HepG2 (cell line): Measurements from ENCODE around the gene DEFB121. TPM values are rescaled to one million over a fixed set of nuclear protein-coding genes. Genes with fewer than 3 reads are reported as not detected.

ENCODE experiments used
- ATAC-seq: fragments of 200-7000 bp; cut with Tn5 transposase; 3 replicates; pipeline ENCODE4 v1.9.1; 2020; ENCODE audit warnings: mild to moderate bottlenecking, moderate library complexity
- BruUV-seq: library from RNA; stranded (reverse); fragments of 400-500 nt; replicated peaks from 2 replicates; lab custom pipeline; 2021; lab: Mats Ljungman, UMichigan
- CTCF ChIA-PET: fragments of 300-600 bp; formaldehyde crosslinking; extraction: SDS; loops from one replicate; lab custom pipeline; 2021; ENCODE audit warnings: low total read pairs, inconsistent platforms, low intra/inter-chr PET ratio; lab: Yijun Ruan, JAX
- POLR2A ChIA-PET: fragments of 350-600 bp; sonication (Branson Sonifier 250); formaldehyde crosslinking; loops from one replicate; lab custom pipeline; 2020; ENCODE audit warnings: antibody characterized with exemption, inconsistent platforms; lab: Yijun Ruan, JAX
- DNase-seq: peaks from one replicate; pipeline ENCODE4 v3.0.0-alpha.2; 2015; ENCODE audit warnings: low spot score
- FAIRE-seq: peaks from 3 replicates; lab custom pipeline; 2011; peaks lifted over from hg19 to GRCh38; lab: Jason Lieb, UNC
- H2AFZ ChIP-seq: one replicate; pipeline ENCODE4 v1.6.1; 2011; ENCODE audit warnings: low read length, inconsistent platforms
- H3K27ac ChIP-seq: fragments of 300-600 bp; 3 replicates; pipeline ENCODE4 v1.8.0; 2011; ENCODE audit warnings: mixed run types, mild to moderate bottlenecking, mixed read lengths, low read length, inconsistent platforms; ENCODE audit not compliant: insufficient read depth; ENCODE audit errors: extremely low read length
- H3K27me3 ChIP-seq, 2 experiments: fragments of 200-600 bp in 1 of 2; 2 replicates in 1 of 2; 3 replicates in 1 of 2; pipeline versions ENCODE4 v1.6.0 to v1.8.0; 2011; ENCODE audit warnings: low read length in 2 of 2, mild to moderate bottlenecking in 2 of 2, moderate library complexity in 2 of 2, inconsistent platforms in 1 of 2; ENCODE audit not compliant: insufficient read depth in 2 of 2, control insufficient read depth in 1 of 2
- H3K36me3 ChIP-seq, 2 experiments: fragments of 200-600 bp in 1 of 2; replicated peaks in 1 of 2; 2 replicates in 1 of 2; 3 replicates in 1 of 2; pipeline versions ENCODE4 v1.5.1 to v1.8.0; 2011; ENCODE audit warnings: low read length in 2 of 2, inconsistent platforms in 1 of 2; ENCODE audit not compliant: insufficient read depth in 2 of 2, control insufficient read depth in 1 of 2
- H3K4me1 ChIP-seq: 2 replicates; pipeline ENCODE4 v1.5.1; 2012; ENCODE audit warnings: low read length, inconsistent platforms; ENCODE audit not compliant: insufficient read depth
- H3K4me2 ChIP-seq: 2 replicates; pipeline ENCODE4 v1.6.0; 2011; ENCODE audit warnings: low read depth, low read length, inconsistent platforms
- H3K4me3 ChIP-seq, 3 experiments: fragments of 200-600 bp in 1 of 3; sonication (generic), shearing (Covaris generic) in 1 of 3; replicated peaks in 1 of 3; 2 replicates each; pipeline ENCODE4 v1.5.1; 2011 to 2016; ENCODE audit warnings: low read length in 3 of 3, inconsistent platforms in 2 of 3, low read depth in 2 of 3, mild to moderate bottlenecking in 2 of 3, control low read depth in 1 of 3, mixed read lengths in 1 of 3; ENCODE audit not compliant: insufficient read depth in 1 of 3
- H3K79me2 ChIP-seq: one replicate; pipeline ENCODE4 v1.6.1; 2011; ENCODE audit warnings: low read length, inconsistent platforms; ENCODE audit not compliant: insufficient read depth
- H3K9ac ChIP-seq: 2 replicates; pipeline ENCODE4 v1.6.0; 2011; ENCODE audit warnings: mild to moderate bottlenecking, low read depth, low read length, inconsistent platforms; ENCODE audit not compliant: insufficient read depth
- H3K9me3 ChIP-seq: 2 replicates; pipeline ENCODE4 v1.5.1; 2012; ENCODE audit warnings: mild to moderate bottlenecking, low read length
- H4K20me1 ChIP-seq: 2 replicates; pipeline ENCODE4 v1.6.0; 2011; ENCODE audit warnings: inconsistent platforms, mild to moderate bottlenecking, low read length, moderate library complexity; ENCODE audit not compliant: insufficient read depth
- ATF1 ChIP-seq: IDR thresholded peaks from 2 replicates; pipeline ENCODE4 v1.6.1; 2016; ENCODE audit warnings: mild to moderate bottlenecking, control low read depth
- FOXJ3 ChIP-seq: sonication (generic); formaldehyde crosslinking; IDR thresholded peaks from 2 replicates; pipeline ENCODE4 v1.4.0; 2020; ENCODE audit warnings: missing genetic modification reagents, mild to moderate bottlenecking, borderline replicate concordance
- FUBP1 ChIP-seq: sonication (generic); formaldehyde crosslinking; IDR thresholded peaks from 2 replicates; pipeline ENCODE4 v1.5.1; 2020; ENCODE audit warnings: missing genetic modification reagents, mild to moderate bottlenecking, borderline replicate concordance
- KAT7 ChIP-seq: IDR thresholded peaks from 2 replicates; pipeline ENCODE4 v1.6.1; 2018; ENCODE audit warnings: borderline replicate concordance, missing compliant biosample characterization
- LCORL ChIP-seq, 2 experiments: fragments of 450-650 bp in 1 of 2; sonication (generic) in 1 of 2; formaldehyde crosslinking in 1 of 2; IDR thresholded peaks; 2 replicates each; pipeline versions ENCODE4 v1.5.0 to v1.6.1; 2017 to 2020; ENCODE audit warnings: antibody characterized with exemption in 1 of 2, missing genetic modification reagents in 1 of 2
- U2AF1 ChIP-seq: fragments of 200-400 bp; formaldehyde crosslinking; optimal IDR thresholded peaks from 2 replicates; pipeline ENCODE3; 2017; ENCODE audit warnings: mild to moderate bottlenecking, low read depth, low read length
- ZBTB34 ChIP-seq: sonication (generic); formaldehyde crosslinking; IDR thresholded peaks from 2 replicates; pipeline ENCODE4 v1.8.0; 2022; ENCODE audit warnings: mild to moderate bottlenecking, missing genetic modification reagents
- ZFP36 ChIP-seq: fragments of 150-350 bp; IDR thresholded peaks from 2 replicates; pipeline ENCODE4 v1.6.1; 2018; ENCODE audit warnings: borderline replicate concordance, low read length, low read depth; ENCODE audit not compliant: partially characterized antibody
- ZMAT3 ChIP-seq: sonication (generic); formaldehyde crosslinking; conservative IDR thresholded peaks from 2 replicates; pipeline ENCODE4 v1.7.0; 2021; ENCODE audit warnings: missing genetic modification reagents
- ZMYM2 ChIP-seq: sonication (generic); formaldehyde crosslinking; IDR thresholded peaks from 2 replicates; pipeline ENCODE4 v1.8.0; 2022; ENCODE audit warnings: mild to moderate bottlenecking, missing genetic modification reagents
- ZNF12 ChIP-seq: sonication (generic); formaldehyde crosslinking; IDR thresholded peaks from 2 replicates; pipeline ENCODE4 v1.5.0; 2020; ENCODE audit warnings: missing genetic modification reagents
- ZNF143 ChIP-seq: sonication (generic); formaldehyde crosslinking; IDR thresholded peaks from 2 replicates; pipeline ENCODE4 v1.4.0; 2020; ENCODE audit warnings: missing genetic modification reagents
- ZNF17 ChIP-seq: sonication (generic); formaldehyde crosslinking; IDR thresholded peaks from 2 replicates; pipeline ENCODE4 v1.5.0; 2020; ENCODE audit warnings: mild to moderate bottlenecking, missing genetic modification reagents
- ZNF639 ChIP-seq: conservative IDR thresholded peaks from 2 replicates; pipeline ENCODE4 v1.6.1; 2018; ENCODE audit warnings: missing genetic modification reagents
- ZNF710 ChIP-seq: sonication (generic); formaldehyde crosslinking; IDR thresholded peaks from 2 replicates; pipeline ENCODE4 v1.5.0; 2020; ENCODE audit warnings: mild to moderate bottlenecking, missing genetic modification reagents, borderline replicate concordance
- WGBS: methylation state at CpG from one replicate; pipeline ENCODE4 v1.1.6; 2017; ENCODE audit warnings: low lambda C conversion rate; 5-methylcytosine and 5-hydroxymethylcytosine counted together
- in situ Hi-C: cut with HindIII; loops from 2 replicates; pipeline ENCODE4 v1.10.0; 2017; ENCODE audit warnings: low pct_unique_long_range_greater_than_20kb; ENCODE audit not compliant: extremely low pct_ligation_motif_present
- intact Hi-C: fragments of 100-400 bp; cut with micrococcal nuclease; formaldehyde crosslinking; loops from one replicate; pipeline ENCODE4 v1.10.0; 2022; ENCODE audit not compliant: unreplicated experiment
- polyA plus RNA-seq, 8 experiments: library from polyadenylated mRNA; depleted of rRNA in 3 of 8; stranded (reverse) in 7 of 8; unstranded in 1 of 8; fragments of >200 nt; fragmentation: Illumina TruSeq in 4 of 8; extraction: Trizol in 4 of 8; gene quantifications; 2 replicates each; pipeline versions ENCODE4 v1.2.1 to v1.2.3, GENCODE V29; 2011 to 2016; ENCODE audit warnings: low read depth in 4 of 8, missing spikeins in 1 of 8, mixed read lengths in 1 of 8; ENCODE audit not compliant: insufficient read depth in 1 of 8
- total RNA-seq, 5 experiments: library from RNA; depleted of rRNA; stranded (reverse); fragments of >200 nt; fragmentation: Illumina TruSeq; extraction: Trizol; gene quantifications; 2 replicates each; pipeline ENCODE4 v1.2.3, GENCODE V29; 2016; ENCODE audit warnings: low read depth in 1 of 5

The DEFB121 gene
- total and polyA plus RNA-seq, 2 of the 13 experiments (the other 11 are each of a cell fraction or from before 2014, with no cell fraction given), result not detected

- no peak for TF ChIP-seq U2AF1
Observed at GRCh38 chr20:31390490-31390889, 15.5 kb downstream of the DEFB121 start, which contains the start of gene DEFB119 (continued).

- H3K4me2 ChIP-seq, result no peak overlapping the region
- no peaks in the 10 kb centered on the region for H3K9me3 ChIP-seq
- under 1% methylated on average over 2 of the region's 2 CpGs for WGBS
- intact Hi-C loops, result no loop called here
- no peak overlapping the region for H3K9ac ChIP-seq
- POLR2A ChIA-PET, result no interaction called here
- no peak for FAIRE-seq
- no peak for ATAC-seq
- CTCF ChIA-PET, result no interaction called here
- H2AFZ ChIP-seq, result no peak overlapping the region
- H3K27ac ChIP-seq, result no peak overlapping the region
- no peaks in the 10 kb centered on the region for H4K20me1 ChIP-seq
- DNase-seq, result no peak
- H3K4me1 ChIP-seq, result no peaks in the 10 kb centered on the region
- no peaks in the 10 kb centered on the region for H3K79me2 ChIP-seq
- in situ Hi-C loops, result no loop called here
- H3K4me3 ChIP-seq, result no peak overlapping the region
- peaks cover 0 to 13% of the 10 kb centered on the region in 2 experiments; a peak in 1 of 5 replicates for H3K27me3 ChIP-seq
- no peaks in the 10 kb centered on the region for H3K36me3 ChIP-seq
- no TSS peak for BruUV-seq
- no peak for TF ChIP-seq ZNF639
- TF ChIP-seq FOXJ3 (CRISPR knock-in tag), result no peak
- no peak for TF ChIP-seq FUBP1 (CRISPR knock-in tag)
- TF ChIP-seq ZMYM2, result no peak
- TF ChIP-seq ZBTB34 (CRISPR knock-in tag), result no peak
- TF ChIP-seq ZNF710, result no peak
- TF ChIP-seq KAT7, result no peak
- TF ChIP-seq LCORL (IDR thresholded peaks at IDR 0.05), result no peak
- TF ChIP-seq LCORL (CRISPR knock-in tag; IDR thresholded peaks at IDR 0.05), result no peak
- TF ChIP-seq ZNF143 (CRISPR knock-in tag), result no peak
- TF ChIP-seq ZMAT3, result no peak
- no peak for TF ChIP-seq ZNF17
- no peak for TF ChIP-seq ZNF12 (CRISPR knock-in tag)
- no peak for TF ChIP-seq ZFP36
- no peak for TF ChIP-seq ATF1 (CRISPR knock-in tag)
Observed at GRCh38 chr20:31374346-31374745, 31.7 kb downstream of the DEFB121 start.
